Mesendoderm (in vitro differentiated cells): ENCODE results near the gene MXD3.
A peak's percentile ranks its signal among the peaks of the same experiment; 100 is the strongest.

ENCODE experiments used
- DNase-seq: peaks from one replicate; pipeline ENCODE4 v3.0.0; 2013
- H2AK5ac ChIP-seq: 2 replicates; pipeline ENCODE4 v1.6.1; 2013; ENCODE audit warnings: low read length, inconsistent platforms
- H2BK120ac ChIP-seq: 2 replicates; pipeline ENCODE4 v1.6.1; 2013; ENCODE audit warnings: low read depth, mild to moderate bottlenecking, low read length, moderate library complexity, mixed read lengths
- H2BK15ac ChIP-seq: replicated peaks from 2 replicates; pipeline ENCODE4 v1.6.1; 2013; ENCODE audit warnings: low read depth, mild to moderate bottlenecking, moderate library complexity
- H2BK5ac ChIP-seq: 2 replicates; pipeline ENCODE4 v1.6.1; 2013; ENCODE audit warnings: low read length, inconsistent platforms
- H3K18ac ChIP-seq: 2 replicates; pipeline ENCODE4 v1.6.1; 2013; ENCODE audit warnings: mild to moderate bottlenecking, low read length, mixed read lengths
- H3K23ac ChIP-seq: one replicate; pipeline ENCODE4 v1.6.1; 2013; ENCODE audit warnings: low read length
- H3K27ac ChIP-seq: 2 replicates; pipeline ENCODE4 v1.5.1; 2013; ENCODE audit warnings: low read depth, mild to moderate bottlenecking, inconsistent platforms, low read length, moderate library complexity
- H3K27me3 ChIP-seq: 2 replicates; pipeline ENCODE4 v1.6.1; 2013; ENCODE audit warnings: low read length, control low read depth, mild to moderate bottlenecking, inconsistent platforms; ENCODE audit not compliant: insufficient read depth, poor library complexity
- H3K36me3 ChIP-seq: 2 replicates; pipeline ENCODE4 v1.6.1; 2013; ENCODE audit warnings: low read length, inconsistent platforms; ENCODE audit not compliant: control insufficient read depth, insufficient read depth
- H3K4ac ChIP-seq: one replicate; pipeline ENCODE4 v1.6.1; 2013; ENCODE audit warnings: low read depth, mild to moderate bottlenecking, low read length, moderate library complexity
- H3K4me1 ChIP-seq: 2 replicates; pipeline ENCODE4 v1.6.1; 2013; ENCODE audit warnings: low read depth, low read length, inconsistent platforms; ENCODE audit not compliant: control insufficient read depth
- H3K4me2 ChIP-seq: 2 replicates; pipeline ENCODE4 v1.6.1; 2013; ENCODE audit warnings: low read length
- H3K4me3 ChIP-seq: 2 replicates; pipeline ENCODE4 v1.5.1; 2013; ENCODE audit warnings: mild to moderate bottlenecking, low read length
- H3K56ac ChIP-seq: one replicate; pipeline ENCODE4 v1.6.1; 2013; ENCODE audit warnings: low read length
- H3K79me1 ChIP-seq: 2 replicates; pipeline ENCODE4 v1.6.1; 2013; ENCODE audit warnings: low read length, inconsistent platforms
- H3K79me2 ChIP-seq: 2 replicates; pipeline ENCODE4 v1.6.1; 2013; ENCODE audit warnings: mild to moderate bottlenecking, low read length; ENCODE audit not compliant: control insufficient read depth, insufficient read depth
- H3K9ac ChIP-seq: 2 replicates; pipeline ENCODE4 v1.6.1; 2013; ENCODE audit warnings: low read length, inconsistent platforms
- H4K5ac ChIP-seq: one replicate; pipeline ENCODE4 v1.6.1; 2013; ENCODE audit warnings: low read length
- H4K8ac ChIP-seq: one replicate; pipeline ENCODE4 v1.6.1; 2013; ENCODE audit warnings: low read depth, mild to moderate bottlenecking, control low read depth, low read length, moderate library complexity
- WGBS: extraction: QIAGEN DNeasy Blood & Tissue Kit; methylation state at CpG from one replicate; pipeline ENCODE4 v1.1.7; 2013; ENCODE audit warnings: low lambda C conversion rate, missing lambda C conversion rate; ENCODE audit not compliant: insufficient coverage; ENCODE audit errors: extremely low coverage; 5-methylcytosine and 5-hydroxymethylcytosine counted together

MXD3 gene

GRCh38 chr5:177354711-177355110 lies 43.0 kb upstream of the MXD3 start:
- H2BK15ac ChIP-seq = no peak overlapping the region
- WGBS = no CpG with 5 or more reads among the region's 3 CpGs

GRCh38 chr5:177354256-177354655 lies 42.6 kb upstream of the MXD3 start:
- Histone ChIP-seq H3K27me3 (no peaks in the 10 kb centered on the region), H3K23ac (no peak overlapping the region), H2BK15ac (no peak overlapping the region), H3K18ac (no peak overlapping the region), H3K4ac (no peak overlapping the region), H3K4me2 (no peak overlapping the region), H2BK120ac (no peak overlapping the region), H3K56ac (no peak overlapping the region), H3K4me3 (no peak overlapping the region), H3K9ac (no peak overlapping the region), H4K5ac (no peak overlapping the region), H2AK5ac (no peak overlapping the region), H2BK5ac (no peak overlapping the region), H3K79me1 (peaks cover 17% of the 10 kb centered on the region), H3K36me3 (no peaks in the 10 kb centered on the region), H3K4me1 (peaks cover 4% of the 10 kb centered on the region), H4K8ac (no peak overlapping the region), H3K27ac (no peak overlapping the region), H3K79me2 (peaks cover 19% of the 10 kb centered on the region)
- no CpG with 5 or more reads among the region's 3 CpGs for WGBS
- no peak for DNase-seq

More at GRCh38 chr5:177354711-177355110, 43.0 kb upstream of the MXD3 start:
- no peak overlapping the region for H3K4ac ChIP-seq
- H3K79me2 ChIP-seq = peaks cover 16% of the 10 kb centered on the region
- no peak overlapping the region for H2BK120ac ChIP-seq
- no peak overlapping the region for H3K27ac ChIP-seq
- no peak overlapping the region for H3K18ac ChIP-seq
- H3K4me3 ChIP-seq = no peak overlapping the region
- H4K8ac ChIP-seq = no peak overlapping the region
- no peak overlapping the region for H2AK5ac ChIP-seq
- no peak overlapping the region for H3K23ac ChIP-seq
- peaks cover 16% of the 10 kb centered on the region for H3K79me1 ChIP-seq
- no peak overlapping the region for H3K9ac ChIP-seq
- H3K56ac ChIP-seq = no peak overlapping the region
- no peak overlapping the region for H3K4me2 ChIP-seq
- H3K4me1 ChIP-seq = peaks cover 4% of the 10 kb centered on the region
- H2BK5ac ChIP-seq = no peak overlapping the region
- DNase-seq = no peak
- no peaks in the 10 kb centered on the region for H3K36me3 ChIP-seq
- H3K27me3 ChIP-seq = no peaks in the 10 kb centered on the region
- no peak overlapping the region for H4K5ac ChIP-seq

- Histone ChIP-seq H3K27ac (no peak overlapping the region), H3K23ac (no peak overlapping the region), H3K27me3 (no peaks in the 10 kb centered on the region), H3K36me3 (no peaks in the 10 kb centered on the region), H3K18ac (no peak overlapping the region), H3K9ac (no peak overlapping the region), H3K4me3 (no peak overlapping the region), H2AK5ac (no peak overlapping the region), H2BK5ac (no peak overlapping the region), H3K56ac (no peak overlapping the region), H2BK120ac (no peak overlapping the region), H3K4ac (no peak overlapping the region), H4K5ac (no peak overlapping the region), H2BK15ac (no peak overlapping the region), H3K79me2 (peaks cover 23% of the 10 kb centered on the region), H4K8ac (no peak overlapping the region), H3K4me2 (no peak overlapping the region), H3K4me1 (peaks cover 4% of the 10 kb centered on the region), H3K79me1 (peaks cover 18% of the 10 kb centered on the region)
- DNase-seq = no peak
- WGBS = no CpG with 5 or more reads among the region's 5 CpGs
Observed at GRCh38 chr5:177353093-177353492, 41.4 kb upstream of the MXD3 start.

DNA sequence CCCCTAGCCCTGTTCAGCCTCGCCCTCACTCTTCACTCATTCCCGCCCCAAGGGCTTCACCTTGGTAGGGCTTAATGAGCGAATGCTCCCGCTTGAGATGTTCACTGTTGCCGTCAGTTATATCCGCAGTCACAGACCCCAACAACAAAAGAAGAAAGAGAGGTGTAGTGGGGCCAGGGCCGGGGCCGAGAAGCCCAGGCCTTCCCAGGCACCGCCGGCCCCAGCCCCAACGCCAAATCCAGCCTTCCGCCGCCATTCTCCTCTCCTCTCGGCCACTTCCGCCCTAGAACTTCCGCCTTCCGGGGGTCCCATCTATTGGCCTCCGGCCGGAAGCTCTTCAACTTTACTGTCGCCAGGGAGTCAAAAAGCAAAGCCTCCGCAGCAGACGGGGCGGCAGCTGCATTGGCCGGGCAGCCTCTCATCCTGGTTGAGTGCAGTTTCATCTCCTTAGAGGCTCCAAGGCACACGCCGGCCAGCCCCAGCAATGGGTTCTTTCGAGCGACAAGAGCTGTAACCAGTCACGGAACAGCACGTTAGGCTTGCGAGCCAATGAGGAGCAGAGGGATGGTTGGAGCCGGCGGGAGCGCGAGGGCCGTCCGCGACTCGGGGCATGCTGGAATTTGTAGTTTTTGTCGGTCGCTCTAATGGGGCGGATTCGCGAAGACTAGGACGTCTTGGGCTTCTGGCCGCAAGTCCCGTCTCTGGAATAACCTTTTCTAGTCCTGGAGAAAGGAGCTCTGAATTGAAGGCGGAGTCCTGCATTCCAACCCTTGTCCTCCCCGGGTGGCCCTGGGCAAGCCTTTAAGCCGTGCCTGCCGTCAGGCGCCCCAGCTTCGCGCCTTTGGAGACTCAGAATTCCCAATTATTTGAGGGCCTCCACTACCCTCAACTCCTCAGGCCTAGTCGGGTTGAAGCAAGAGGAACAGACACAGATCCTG lies 40.0 kb upstream of the MXD3 start, which contains the start of gene LMAN2:
TSS of gene LMAN2 (minus strand) at position 277 of the 938 bp plus-strand sequence. CDS start at position 256, 21 bp downstream.
- H2BK5ac ChIP-seq = peak within 1 kb of the TSS; percentile 27
- peak within 1 kb of the TSS; percentile 43 for H3K18ac ChIP-seq
- peaks cover 4% of the 10 kb centered on the region for H3K4me1 ChIP-seq
- peak within 1 kb of the TSS; percentile 56 for H3K4ac ChIP-seq
- H2AK5ac ChIP-seq = peak within 1 kb of the TSS; percentile 97
- DNase-seq = peak; percentile 98
- H3K27me3 ChIP-seq = no peaks in the 10 kb centered on the region
- H3K23ac ChIP-seq = peak within 1 kb of the TSS; percentile 74
- no peak within 1 kb of the TSS for H2BK120ac ChIP-seq
- H2BK15ac ChIP-seq = no peak within 1 kb of the TSS
- peak within 1 kb of the TSS; percentile 98 for H3K4me2 ChIP-seq
- peaks cover 33% of the 10 kb centered on the region for H3K79me2 ChIP-seq
- WGBS = no CpG with 5 or more reads among the region's 55 CpGs
- H3K79me1 ChIP-seq = peaks cover 24% of the 10 kb centered on the region
- no peak within 1 kb of the TSS for H4K8ac ChIP-seq
- H4K5ac ChIP-seq = peak within 1 kb of the TSS; percentile 75
- peak within 1 kb of the TSS; percentile 91 for H3K27ac ChIP-seq
- no peaks in the 10 kb centered on the region for H3K36me3 ChIP-seq
- H3K9ac ChIP-seq = peak within 1 kb of the TSS; percentile 96
- H3K56ac ChIP-seq = peak within 1 kb of the TSS; percentile 99
- peak within 1 kb of the TSS; percentile 99 for H3K4me3 ChIP-seq

- DNase-seq = peak; percentile 34
- WGBS = no CpG with 5 or more reads among the region's 19 CpGs
- peaks cover 26% of the 10 kb centered on the region for H3K79me1 ChIP-seq
- peaks cover 36% of the 10 kb centered on the region for H3K79me2 ChIP-seq
- peak overlapping the region; percentile 99 for H3K4me3 ChIP-seq
- no peak overlapping the region for H3K27ac ChIP-seq
- H4K5ac ChIP-seq = peak overlapping the region; percentile 72
- H3K56ac ChIP-seq = peak overlapping the region; percentile 99
- peak overlapping the region; percentile 74 for H3K23ac ChIP-seq
- H3K4me2 ChIP-seq = peak overlapping the region; percentile 98
- peaks cover 4% of the 10 kb centered on the region for H3K4me1 ChIP-seq
- H4K8ac ChIP-seq = no peak overlapping the region
- H2BK5ac ChIP-seq = peak overlapping the region; percentile 27
- H2AK5ac ChIP-seq = peak overlapping the region; percentile 97
- H2BK15ac ChIP-seq = no peak overlapping the region
- H3K36me3 ChIP-seq = no peaks in the 10 kb centered on the region
- peak overlapping the region; percentile 96 for H3K9ac ChIP-seq
- no peaks in the 10 kb centered on the region for H3K27me3 ChIP-seq
- H3K18ac ChIP-seq = no peak overlapping the region
- H3K4ac ChIP-seq = peak overlapping the region; percentile 28
- no peak overlapping the region for H2BK120ac ChIP-seq
Observed at GRCh38 chr5:177350776-177351391, 39.2 kb upstream of the MXD3 start.
